Nephron progenitor cell (in vitro differentiated cells): ENCODE data around the gene CHST4.
"Not testable (repeated sequence)": the region's sequence is repeated elsewhere in the genome, so short reads cannot be mapped to it uniquely, and the experiment has no call there.

Experiments
- DNase-seq: peaks from one replicate; pipeline ENCODE4 v3.0.0; 2021
- H3K27ac Mint-ChIP-seq: 2 replicates; pipeline ENCODE4 v1.8.0; 2021; ENCODE audit warnings: mild to moderate bottlenecking, moderate library complexity, mixed read lengths
- H3K27me3 Mint-ChIP-seq: 2 replicates; pipeline ENCODE4 v1.8.0; 2021; ENCODE audit warnings: mild to moderate bottlenecking, low read depth, mixed read lengths; ENCODE audit not compliant: poor library complexity
- H3K36me3 Mint-ChIP-seq: 2 replicates; pipeline ENCODE4 v1.8.0; 2021; ENCODE audit warnings: low read depth, mixed read lengths
- H3K4me1 Mint-ChIP-seq: 2 replicates; pipeline ENCODE4 v1.8.0; 2021; ENCODE audit warnings: mixed read lengths
- H3K4me3 Mint-ChIP-seq: 2 replicates; pipeline ENCODE4 v1.8.0; 2021; ENCODE audit warnings: mild to moderate bottlenecking, moderate library complexity, mixed read lengths
- H3K9me3 Mint-ChIP-seq: 2 replicates; pipeline ENCODE4 v1.8.0; 2021; ENCODE audit warnings: mild to moderate bottlenecking, moderate library complexity, mixed read lengths
- CTCF ChIP-seq: fragments of 200-600 bp; sonication (generic); IDR thresholded peaks from 2 replicates; pipeline ENCODE4 v1.5.0; 2021; ENCODE audit warnings: antibody characterized with exemption

The CHST4 gene

GRCh38 chr16:71559855-71560254 is 33.6 kb downstream of the CHST4 start:
- no peak for TF ChIP-seq CTCF
- peaks cover 38% of the 10 kb centered on the region for H3K9me3 Mint-ChIP-seq
- no peak overlapping the region for H3K27ac Mint-ChIP-seq
- peaks cover 39% of the 10 kb centered on the region for H3K27me3 Mint-ChIP-seq
- H3K36me3 Mint-ChIP-seq: peaks cover 5% of the 10 kb centered on the region
- H3K4me1 Mint-ChIP-seq: peaks cover 7% of the 10 kb centered on the region
- no peak for DNase-seq
- H3K4me3 Mint-ChIP-seq: no peak overlapping the region

GRCh38 chr16:71561886-71562285 is 35.7 kb downstream of the CHST4 start:
- Mint-ChIP-seq H3K27me3 (peaks cover 49% of the 10 kb centered on the region), H3K9me3 (peaks cover 42% of the 10 kb centered on the region), H3K4me1 (peaks cover 17% of the 10 kb centered on the region)
- not testable (repeated sequence) for DNase-seq, H3K4me3 Mint-ChIP-seq, H3K36me3 Mint-ChIP-seq, H3K27ac Mint-ChIP-seq

DNA sequence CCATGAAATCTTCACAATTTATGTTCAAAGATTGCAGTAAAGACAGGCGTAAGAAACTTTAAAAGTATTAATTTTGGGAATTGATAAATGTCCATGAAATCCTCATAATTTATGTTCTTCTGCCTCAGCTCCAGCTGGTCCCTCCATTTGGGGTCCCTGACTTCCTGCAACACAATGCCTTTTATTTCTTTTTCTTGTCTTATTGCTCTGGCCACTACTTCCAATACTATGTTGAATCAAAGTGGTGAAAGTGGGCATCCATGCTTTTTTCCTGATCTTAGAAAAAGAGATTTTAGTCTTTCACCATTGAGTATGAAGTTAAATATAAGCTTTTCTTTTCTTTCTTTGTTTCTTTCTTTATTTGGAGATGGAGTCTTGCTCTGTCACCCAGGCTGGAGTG is 36.3 kb downstream of the CHST4 start:
- peaks cover 5% of the 10 kb centered on the region for H3K36me3 Mint-ChIP-seq
- TF ChIP-seq CTCF: no peak
- no peak overlapping the region for H3K4me3 Mint-ChIP-seq
- no peak overlapping the region for H3K27ac Mint-ChIP-seq
- H3K4me1 Mint-ChIP-seq: peaks cover 17% of the 10 kb centered on the region
- H3K27me3 Mint-ChIP-seq: peaks cover 46% of the 10 kb centered on the region
- DNase-seq: no peak
- H3K9me3 Mint-ChIP-seq: peaks cover 42% of the 10 kb centered on the region

DNA sequence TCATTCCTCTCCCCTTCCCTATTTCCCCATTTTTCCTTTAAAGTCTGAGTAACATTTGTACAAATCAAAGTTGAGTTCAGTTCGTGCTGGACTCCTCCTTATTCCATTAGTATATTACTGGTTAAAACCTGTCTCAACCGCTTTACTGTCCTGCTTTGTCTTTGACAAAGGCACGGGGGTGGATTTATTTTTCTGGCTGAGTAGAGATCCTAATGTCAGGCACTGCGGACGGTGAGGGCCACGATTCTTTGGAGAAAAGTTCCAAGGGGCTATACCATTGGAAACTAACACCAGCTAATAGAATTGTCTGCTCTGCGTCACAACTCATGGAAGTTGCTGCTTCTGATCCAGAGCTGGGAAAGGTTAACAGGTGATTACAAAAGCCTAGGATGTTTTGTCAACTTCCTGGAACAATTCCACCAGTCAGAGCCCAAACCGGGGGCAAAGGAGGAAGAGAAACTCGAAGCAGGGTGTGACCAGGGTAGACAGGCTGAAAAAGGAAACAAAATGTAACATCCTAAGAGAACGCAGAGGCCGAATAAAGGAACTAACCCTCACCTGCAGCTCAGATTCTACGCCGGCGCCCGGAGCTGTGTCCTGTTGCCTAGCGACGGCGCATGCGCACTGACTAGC is 38.2 kb downstream of the CHST4 start:
- Mint-ChIP-seq H3K27ac (peak overlapping the region; percentile 66), H3K36me3 (peaks cover 5% of the 10 kb centered on the region), H3K27me3 (peaks cover 31% of the 10 kb centered on the region), H3K9me3 (peaks cover 42% of the 10 kb centered on the region), H3K4me3 (peak overlapping the region; percentile 87), H3K4me1 (peaks cover 17% of the 10 kb centered on the region)
- DNase-seq: peak; percentile 9
- no peak for TF ChIP-seq CTCF

DNA sequence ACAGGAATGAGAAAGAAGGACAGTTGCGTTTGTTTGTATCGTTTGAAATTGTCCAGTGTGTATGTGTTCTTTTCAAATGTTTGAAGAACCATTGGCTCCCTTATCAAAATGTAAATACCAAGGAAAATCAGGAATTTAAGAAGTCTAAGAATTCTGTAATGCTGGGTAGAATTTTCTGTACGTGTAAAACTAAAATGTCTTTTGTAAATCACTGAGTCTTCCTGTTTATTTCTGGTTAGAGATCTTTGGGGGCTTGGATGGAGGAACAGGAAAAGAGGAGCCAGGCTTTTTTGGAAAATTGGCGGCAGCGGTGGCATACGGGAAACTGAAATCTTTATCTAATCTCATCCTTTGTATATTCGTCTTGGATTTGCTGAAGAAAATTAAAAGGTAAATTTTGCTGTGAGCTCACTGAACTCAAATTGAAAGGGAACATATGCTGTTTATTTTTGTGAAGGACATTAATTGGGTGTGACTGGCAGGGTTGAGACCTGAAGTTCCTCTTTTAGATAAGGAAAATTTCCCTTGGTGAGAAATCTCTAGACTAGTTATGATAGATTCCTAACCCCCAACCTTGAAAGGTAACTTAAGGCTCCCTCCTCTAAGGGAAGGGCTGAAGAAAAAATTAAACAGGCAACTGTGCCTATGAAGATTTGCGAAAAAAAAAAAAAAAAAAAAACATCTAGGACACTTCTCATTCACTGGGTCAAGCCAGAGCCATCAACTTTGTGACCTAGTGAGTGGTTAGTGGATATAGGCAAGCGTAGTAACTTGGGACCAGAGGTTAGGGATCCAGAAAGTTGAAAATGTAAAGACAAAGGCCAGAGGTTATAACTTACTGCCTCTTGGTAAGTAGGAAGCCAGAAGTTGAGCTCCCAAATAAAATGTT is 39.8 kb downstream of the CHST4 start:
- Mint-ChIP-seq H3K4me3 (peak overlapping the region; percentile 87), H3K36me3 (peaks cover 5% of the 10 kb centered on the region), H3K4me1 (peaks cover 17% of the 10 kb centered on the region), H3K27ac (no peak overlapping the region), H3K9me3 (peaks cover 33% of the 10 kb centered on the region), H3K27me3 (peaks cover 24% of the 10 kb centered on the region)
- DNase-seq: no peak
- no peak for TF ChIP-seq CTCF

DNA sequence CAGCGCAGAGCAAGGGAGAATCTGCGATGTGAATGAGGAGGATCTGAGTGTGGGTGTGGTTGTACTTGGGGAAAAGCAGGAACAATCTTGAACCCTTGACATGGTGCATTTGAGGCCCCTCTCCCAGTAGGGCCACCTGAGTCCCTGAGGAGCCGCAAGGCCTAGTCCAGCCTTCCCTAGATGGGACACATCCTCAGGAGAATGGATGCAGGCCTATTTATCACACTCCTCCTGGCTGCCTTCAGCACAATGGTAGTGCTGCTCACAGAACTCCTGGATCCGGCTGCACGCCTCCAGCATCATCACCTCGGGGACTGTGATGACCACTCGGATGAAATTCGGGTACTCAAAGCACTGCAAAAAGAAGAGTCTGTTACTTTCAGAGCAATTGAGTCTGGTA is 41.7 kb downstream of the CHST4 start:
- Mint-ChIP-seq H3K9me3 (peaks cover 14% of the 10 kb centered on the region), H3K36me3 (no peaks in the 10 kb centered on the region), H3K4me3 (no peak overlapping the region), H3K4me1 (peaks cover 17% of the 10 kb centered on the region), H3K27me3 (peaks cover 19% of the 10 kb centered on the region), H3K27ac (no peak overlapping the region)
- no peak for DNase-seq
- TF ChIP-seq CTCF: no peak
